NCI-H2107 treated with DMSO at 0.1 percent for 48 hours (cell line): ENCODE results near the gene LRP1B.
"Not testable (repeated sequence)": the region's sequence is repeated elsewhere in the genome, so short reads cannot be mapped to it uniquely, and the experiment has no call there.

Experiments used
- DNase-seq: peaks from one replicate; lab custom pipeline; 2025; ENCODE audit not compliant: unreplicated experiment; lab: John Stamatoyannopoulos, UW

LRP1B gene

DNA sequence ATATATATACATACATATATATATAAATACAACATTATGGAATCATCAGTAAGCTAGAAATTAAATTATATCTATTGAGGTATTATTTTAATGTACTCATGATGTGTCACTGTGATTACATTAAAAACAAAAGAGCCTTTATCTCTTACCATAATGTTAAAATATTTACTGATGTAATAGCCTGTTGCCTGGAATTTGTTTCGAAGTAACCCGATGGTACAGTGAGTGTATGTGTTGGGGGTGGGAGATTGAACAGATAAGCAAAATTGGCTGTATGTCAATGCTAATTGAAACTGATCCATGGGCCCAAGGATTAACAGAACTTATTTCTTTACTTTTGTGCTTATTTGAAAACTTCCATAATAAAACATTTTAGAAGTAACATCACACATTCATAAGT, 1473.2 kb downstream of the LRP1B start:
- DNase-seq, result no peak

- DNase-seq, result no peak
These were observed 1476.3 kb downstream of the LRP1B start for GRCh38 chr2:140654565-140654964.

DNA sequence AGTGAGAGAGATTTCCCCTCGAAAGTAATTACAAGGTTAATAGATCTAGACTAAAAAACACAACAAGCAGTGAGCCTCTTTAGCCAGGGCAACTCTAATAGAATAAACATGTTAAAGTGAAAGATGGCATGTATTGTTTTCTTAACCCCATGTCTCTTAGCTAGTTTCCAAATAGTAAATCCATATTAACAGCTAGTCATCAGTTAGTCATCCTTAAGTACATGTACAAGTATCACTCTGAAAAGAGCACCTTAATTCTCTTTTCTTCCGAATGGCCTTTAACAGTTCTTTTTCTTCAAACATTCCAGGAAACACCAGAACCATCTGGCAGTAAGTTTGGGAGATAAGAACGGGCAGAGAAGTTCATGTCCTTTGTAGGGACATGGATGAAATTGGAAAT, 1480.0 kb downstream of the LRP1B start:
- no peak for DNase-seq

GRCh38 chr2:140650134-140650533, 1480.7 kb downstream of the LRP1B start:
- DNase-seq, result not testable (repeated sequence)

- DNase-seq, result no peak
These were observed 1482.4 kb downstream of the LRP1B start for GRCh38 chr2:140648393-140648792.

GRCh38 chr2:140643761-140644187, 1487.0 kb downstream of the LRP1B start:
- no peak for DNase-seq

GRCh38 chr2:140641163-140641562, 1489.7 kb downstream of the LRP1B start:
- DNase-seq, result no peak

GRCh38 chr2:140639628-140640027, 1491.2 kb downstream of the LRP1B start:
- DNase-seq, result no peak

DNA sequence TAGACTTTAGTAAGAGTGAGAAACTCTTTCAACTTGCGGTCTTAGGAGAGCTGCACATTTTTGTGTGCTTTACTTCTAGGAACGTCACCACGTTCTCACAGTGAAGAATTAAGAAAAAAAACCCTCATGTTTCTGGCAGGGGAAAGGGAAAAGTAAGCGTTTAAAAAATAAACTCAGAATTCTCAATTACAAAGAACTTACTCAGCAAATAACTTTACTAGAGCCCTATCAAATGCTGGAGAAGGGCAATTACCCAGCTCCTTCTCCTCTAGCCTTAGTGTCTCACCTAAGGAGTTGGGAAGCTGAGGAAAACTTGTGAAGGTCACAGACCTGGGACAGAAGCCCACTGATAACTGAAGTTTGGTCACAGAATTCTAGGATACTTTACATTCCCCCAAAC, 1500.3 kb downstream of the LRP1B start:
- no peak for DNase-seq

- DNase-seq, result no peak
These were observed 1502.9 kb downstream of the LRP1B start for GRCh38 chr2:140627885-140628284.

DNA sequence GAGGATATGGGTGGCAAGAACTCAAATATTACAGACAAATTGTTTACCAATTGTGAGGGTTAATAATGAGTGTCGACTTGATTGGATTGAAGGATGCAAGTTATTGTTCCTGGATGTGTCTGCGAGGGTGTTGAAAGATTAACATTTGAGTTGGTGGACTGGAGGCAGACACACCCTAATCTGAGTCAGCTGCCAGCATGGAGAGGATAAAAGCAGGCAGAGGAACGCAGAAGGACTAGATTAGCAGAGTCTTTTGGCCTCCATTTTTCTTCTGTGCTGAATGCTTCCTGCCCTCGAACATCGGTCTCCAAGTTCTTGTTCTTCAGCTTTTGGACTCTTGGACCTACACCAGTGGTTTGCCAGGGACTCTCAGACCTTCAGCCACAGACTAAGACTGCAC, 1503.7 kb downstream of the LRP1B start:
- DNase-seq, result no peak

GRCh38 chr2:140624200-140624599, 1506.6 kb downstream of the LRP1B start:
- DNase-seq, result no peak

DNA sequence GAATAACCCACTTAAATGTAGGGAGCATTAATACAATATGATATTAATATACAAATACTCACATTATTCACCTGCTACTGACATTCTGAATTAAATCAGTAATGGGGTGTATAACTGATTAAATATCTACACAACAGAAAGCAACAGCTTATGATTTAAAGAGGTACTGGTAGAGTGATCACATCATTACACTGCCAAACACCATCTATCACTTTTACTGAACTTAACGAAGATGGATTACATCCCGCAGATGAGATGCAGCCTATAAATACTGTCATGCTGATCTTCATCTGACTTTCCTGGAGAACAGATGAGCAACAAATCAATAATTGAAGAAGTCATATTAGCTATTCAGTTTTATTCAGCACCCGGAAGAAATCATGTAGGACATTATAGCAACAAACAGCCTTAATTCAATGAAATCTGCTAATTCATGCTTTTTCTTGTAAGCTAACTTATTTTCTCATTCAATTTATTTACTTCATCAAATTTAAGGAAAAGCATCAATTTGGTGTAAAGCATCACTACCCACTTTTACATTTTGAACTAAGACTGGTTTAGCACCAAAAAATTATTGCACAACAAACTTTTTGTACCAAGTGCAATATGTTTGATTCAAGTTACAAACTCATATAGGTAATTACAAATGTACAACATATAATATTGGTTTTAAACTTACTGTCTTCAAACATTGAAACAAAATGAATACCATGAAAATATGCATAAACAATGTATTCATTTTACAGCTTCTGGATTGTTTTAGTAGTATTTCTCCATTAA, 1509.0 kb downstream of the LRP1B start:
- no peak for DNase-seq

GRCh38 chr2:140604788-140605187, 1526.0 kb downstream of the LRP1B start:
- DNase-seq, result no peak

GRCh38 chr2:140604096-140604495, 1526.7 kb downstream of the LRP1B start:
- DNase-seq, result no peak

- DNase-seq, result no peak
These were observed 1527.4 kb downstream of the LRP1B start for GRCh38 chr2:140603416-140603815.

DNA sequence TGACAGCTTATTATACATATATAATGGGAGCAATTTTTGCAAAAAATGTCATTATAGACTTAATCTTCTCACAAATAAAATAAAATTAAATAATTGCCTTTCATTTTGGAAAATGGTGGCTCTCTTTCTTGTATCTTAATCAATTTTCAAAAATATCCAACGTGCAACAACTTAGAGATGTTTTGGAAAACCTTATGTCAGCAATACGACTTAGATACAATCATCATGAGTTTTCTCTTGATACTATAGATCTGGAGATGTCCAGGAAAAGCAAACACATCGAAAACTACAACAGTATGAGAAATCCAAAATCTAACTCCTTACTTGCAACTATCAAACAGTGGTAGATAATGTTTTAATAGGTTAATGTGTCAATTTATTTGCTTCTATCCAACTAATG, 1529.0 kb downstream of the LRP1B start:
- no peak for DNase-seq

- DNase-seq, result no peak
These were observed 1529.5 kb downstream of the LRP1B start for GRCh38 chr2:140601342-140601741.

DNA sequence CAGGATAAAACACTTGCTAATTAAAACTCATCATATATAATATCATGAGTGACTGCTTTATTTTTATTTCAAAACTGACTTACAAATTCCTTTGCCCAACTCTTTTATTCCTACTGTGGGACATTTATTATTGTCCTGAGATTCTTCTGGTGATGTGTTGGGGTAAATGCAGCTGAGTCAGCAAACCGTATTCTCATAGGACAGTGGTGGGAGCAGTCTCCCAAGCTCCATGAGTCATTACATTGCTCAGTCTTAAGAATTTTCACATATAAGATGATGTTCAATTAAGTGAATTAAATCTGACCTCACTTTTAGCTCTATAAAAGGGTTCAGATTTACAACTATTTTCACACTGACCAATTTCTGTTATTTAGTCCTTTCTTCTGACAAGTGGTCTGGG, 1530.7 kb downstream of the LRP1B start:
- DNase-seq, result no peak

- DNase-seq, result no peak
These were observed 1533.0 kb downstream of the LRP1B start for GRCh38 chr2:140597836-140598235.

DNA sequence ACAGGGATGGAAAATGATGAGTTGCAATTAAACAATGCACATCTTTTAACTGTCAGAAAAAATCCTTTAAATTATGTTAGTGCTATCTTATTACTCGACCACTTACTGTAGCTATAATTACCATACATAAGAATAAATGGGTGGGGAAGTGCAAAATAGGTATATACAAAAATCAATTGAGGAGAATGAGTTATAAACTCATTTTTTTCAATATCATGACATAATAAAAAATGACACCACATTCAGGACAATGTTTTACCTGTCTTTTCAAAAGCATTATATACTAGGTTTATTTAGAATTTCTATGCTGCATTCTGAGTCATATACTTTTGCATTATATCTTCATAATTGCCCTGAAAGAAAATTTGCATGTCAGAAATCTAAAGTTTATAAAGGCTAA, 1533.6 kb downstream of the LRP1B start:
- no peak for DNase-seq

DNA sequence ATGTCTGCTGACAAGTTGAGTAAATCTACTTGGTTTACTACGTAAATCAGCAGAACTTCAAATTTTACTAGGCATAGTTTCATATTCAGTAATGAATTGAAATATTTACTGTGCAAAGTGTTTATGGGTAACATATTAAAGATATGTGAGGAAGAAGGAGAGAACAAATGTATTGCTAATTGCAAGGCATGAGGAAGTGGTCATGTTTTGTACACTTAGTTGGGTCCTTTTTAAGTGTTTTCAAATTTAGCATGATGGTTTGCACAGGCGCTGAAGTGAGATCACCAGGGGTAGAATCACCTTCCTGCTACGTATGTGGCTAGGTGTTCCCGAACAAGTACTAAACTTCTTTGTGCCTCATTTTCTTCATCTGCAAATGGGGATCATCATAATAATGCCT, 1534.4 kb downstream of the LRP1B start:
- no peak for DNase-seq

GRCh38 chr2:140595107-140595506, 1535.7 kb downstream of the LRP1B start:
- no peak for DNase-seq
